ENCODE data around the gene S100A3.
"Not testable (repeated sequence)": the region's sequence is repeated elsewhere in the genome, so short reads cannot be mapped to it uniquely, and the experiment has no call there.

The S100A3 gene

GRCh38 chr1:153570874-153571273, 21.8 kb upstream of the S100A3 start:
- no peak for DNase-seq (ENCODE audit: extremely low read depth in 1 of 2, low read depth in 1 of 2)

- DNase-seq (ENCODE audit: extremely low read depth in 1 of 2, low read depth in 1 of 2), result no peak
Observed at GRCh38 chr1:153569465-153569864, 20.4 kb upstream of the S100A3 start.

GRCh38 chr1:153568367-153569099, 19.5 kb upstream of the S100A3 start:
- peak; percentile 58 to 63 for DNase-seq (ENCODE audit: extremely low read depth in 1 of 2, low read depth in 1 of 2)

GRCh38 chr1:153567621-153568366, 18.7 kb upstream of the S100A3 start:
- DNase-seq (ENCODE audit: extremely low read depth in 1 of 2, low read depth in 1 of 2), result no peak

GRCh38 chr1:153566414-153567371, 17.6 kb upstream of the S100A3 start:
- peak; percentile 52 to 78 for DNase-seq (ENCODE audit: extremely low read depth in 1 of 2, low read depth in 1 of 2)

GRCh38 chr1:153565529-153566374, 16.7 kb upstream of the S100A3 start, which contains the start of gene S100A2:
S100A2 (minus strand) TSS chr1:153565844; CDS start chr1:153563877, 1,967 bp downstream.
- no peak for DNase-seq (ENCODE audit: extremely low read depth in 1 of 2, low read depth in 1 of 2)

GRCh38 chr1:153563991-153564390, 14.9 kb upstream of the S100A3 start:
- DNase-seq (ENCODE audit: extremely low read depth in 1 of 2, low read depth in 1 of 2), result no peak

- DNase-seq (ENCODE audit: extremely low read depth in 1 of 2, low read depth in 1 of 2), result no peak
Observed at GRCh38 chr1:153563483-153563901, 14.4 kb upstream of the S100A3 start.

- not testable (repeated sequence) for DNase-seq (ENCODE audit: extremely low read depth in 1 of 2, low read depth in 1 of 2)
Observed at GRCh38 chr1:153562021-153562420, 13.0 kb upstream of the S100A3 start.

- DNase-seq (ENCODE audit: extremely low read depth in 1 of 2, low read depth in 1 of 2), result no peak
Observed at GRCh38 chr1:153561466-153561985, 12.5 kb upstream of the S100A3 start.

GRCh38 chr1:153560771-153561465, 11.9 kb upstream of the S100A3 start:
- DNase-seq (ENCODE audit: extremely low read depth in 1 of 2, low read depth in 1 of 2), result no peak

- DNase-seq (ENCODE audit: extremely low read depth in 1 of 2, low read depth in 1 of 2), result no peak
Observed at GRCh38 chr1:153560241-153560640, 11.2 kb upstream of the S100A3 start.

- no peak for DNase-seq (ENCODE audit: extremely low read depth in 1 of 2, low read depth in 1 of 2)
Observed at GRCh38 chr1:153557877-153558276, 8.8 kb upstream of the S100A3 start.

- no peak for DNase-seq (ENCODE audit: extremely low read depth in 1 of 2, low read depth in 1 of 2)
Observed at GRCh38 chr1:153556348-153556747, 7.3 kb upstream of the S100A3 start.

- no peak for DNase-seq (ENCODE audit: extremely low read depth in 1 of 2, low read depth in 1 of 2)
Observed at GRCh38 chr1:153553830-153554541, 4.9 kb upstream of the S100A3 start.

GRCh38 chr1:153553096-153553495, 4.0 kb upstream of the S100A3 start:
- no peak for DNase-seq (ENCODE audit: extremely low read depth in 1 of 2, low read depth in 1 of 2)

- no peak for DNase-seq (ENCODE audit: extremely low read depth in 1 of 2, low read depth in 1 of 2)
Observed at GRCh38 chr1:153552335-153552734, 3.3 kb upstream of the S100A3 start.

GRCh38 chr1:153550827-153551500, 1.9 kb upstream of the S100A3 start:
- DNase-seq (ENCODE audit: extremely low read depth in 1 of 2, low read depth in 1 of 2), result no peak

Data from activated CD8-positive, alpha-beta memory T cell treated with anti-CD3 and anti-CD28 coated beads for 1 hour (primary cell).